GM19238 (cell line): ENCODE results near the gene SLC24A3.

Experiments
- DNase-seq: peaks from one replicate; pipeline ENCODE4 v3.0.0; 2011; ENCODE audit warnings: low spot score; ENCODE audit not compliant: insufficient read length

SLC24A3 gene

GRCh38 chr20:19336631-19337030 is 124.2 kb downstream of the SLC24A3 start:
- no peak for DNase-seq

GRCh38 chr20:19338380-19338779 is 125.9 kb downstream of the SLC24A3 start:
- no peak for DNase-seq

- no peak for DNase-seq
Measured at GRCh38 chr20:19338960-19339359, 126.5 kb downstream of the SLC24A3 start.

- DNase-seq, result no peak
Measured at GRCh38 chr20:19341348-19342053, 129.1 kb downstream of the SLC24A3 start.

- no peak for DNase-seq
Measured at GRCh38 chr20:19344341-19344740, 131.9 kb downstream of the SLC24A3 start.

- DNase-seq, result no peak
Measured at GRCh38 chr20:19347943-19348456, 135.6 kb downstream of the SLC24A3 start.

- no peak for DNase-seq
Measured at GRCh38 chr20:19348582-19348981, 136.1 kb downstream of the SLC24A3 start.

- no peak for DNase-seq
Measured at GRCh38 chr20:19349879-19350278, 137.4 kb downstream of the SLC24A3 start.

GRCh38 chr20:19351542-19351941 is 139.1 kb downstream of the SLC24A3 start:
- DNase-seq, result no peak

GRCh38 chr20:19354950-19355349 is 142.5 kb downstream of the SLC24A3 start:
- no peak for DNase-seq

- no peak for DNase-seq
Measured at GRCh38 chr20:19361790-19362189, 149.3 kb downstream of the SLC24A3 start.

GRCh38 chr20:19363476-19363875 is 151.0 kb downstream of the SLC24A3 start:
- DNase-seq, result no peak

- no peak for DNase-seq
Measured at GRCh38 chr20:19367591-19367990, 155.1 kb downstream of the SLC24A3 start.

GRCh38 chr20:19368351-19368750 is 155.9 kb downstream of the SLC24A3 start:
- DNase-seq, result no peak

- no peak for DNase-seq
Measured at GRCh38 chr20:19370076-19371075, 157.9 kb downstream of the SLC24A3 start.

GRCh38 chr20:19371112-19371511 is 158.7 kb downstream of the SLC24A3 start:
- no peak for DNase-seq

- DNase-seq, result no peak
Measured at GRCh38 chr20:19374216-19374615, 161.8 kb downstream of the SLC24A3 start.

GRCh38 chr20:19375395-19375794 is 163.0 kb downstream of the SLC24A3 start:
- no peak for DNase-seq

- no peak for DNase-seq
Measured at GRCh38 chr20:19375801-19376200, 163.4 kb downstream of the SLC24A3 start.

GRCh38 chr20:19376451-19377229 is 164.2 kb downstream of the SLC24A3 start:
- no peak for DNase-seq

- DNase-seq, result no peak
Measured at GRCh38 chr20:19378058-19378457, 165.6 kb downstream of the SLC24A3 start.
